Inferior parietal cortex (tissue), 1 donor: Measurements from ENCODE around the gene OSBPL2.

Experiments
- DNase-seq: peaks from one replicate; pipeline ENCODE4 v3.0.0-alpha.2; 2016; ENCODE audit errors: extremely low spot score

OSBPL2 gene

DNA sequence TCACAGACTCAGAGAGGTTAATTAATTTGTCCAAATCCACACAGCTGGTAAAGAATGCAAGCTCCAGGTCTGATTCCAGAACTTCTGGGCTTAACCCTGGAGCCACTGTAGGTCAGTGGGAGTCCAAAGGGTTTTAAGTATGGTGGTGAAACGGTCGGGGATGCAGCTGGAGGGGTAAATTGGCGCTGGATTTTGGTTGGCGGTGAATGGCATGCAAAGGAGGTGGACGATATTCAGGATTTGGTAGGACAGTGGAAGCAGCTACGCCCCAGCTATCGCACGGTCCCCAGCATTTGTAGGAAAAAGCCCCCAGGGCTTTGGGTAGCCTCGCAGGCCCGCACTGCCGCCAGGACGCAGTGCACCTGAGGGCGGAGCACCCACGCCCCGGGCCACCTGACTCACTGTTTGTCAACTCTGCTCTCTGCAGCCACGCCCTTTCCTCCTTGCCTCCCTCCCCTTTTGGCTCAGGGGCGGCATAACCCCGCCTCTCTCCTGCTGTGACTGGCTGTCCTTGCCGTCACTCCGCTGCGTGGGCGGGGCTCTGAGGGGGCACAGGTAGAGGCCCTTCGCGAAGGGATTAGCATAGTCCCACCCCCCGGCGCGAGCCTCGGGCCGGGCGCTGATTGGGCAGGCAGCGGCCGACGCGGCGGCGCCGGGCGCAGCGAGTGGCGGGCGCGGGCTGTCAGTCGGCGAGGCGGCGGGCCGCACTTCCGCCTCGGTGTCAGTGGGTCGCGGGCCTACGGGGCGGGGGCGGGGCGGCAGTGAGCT, at the start of gene OSBPL2:
Gene OSBPL2, plus strand, starts transcription at position 721 of the 768 bp plus-strand sequence. CDS start 17,664 bp downstream, outside the sequence.
- DNase-seq = peak; percentile 98

DNA sequence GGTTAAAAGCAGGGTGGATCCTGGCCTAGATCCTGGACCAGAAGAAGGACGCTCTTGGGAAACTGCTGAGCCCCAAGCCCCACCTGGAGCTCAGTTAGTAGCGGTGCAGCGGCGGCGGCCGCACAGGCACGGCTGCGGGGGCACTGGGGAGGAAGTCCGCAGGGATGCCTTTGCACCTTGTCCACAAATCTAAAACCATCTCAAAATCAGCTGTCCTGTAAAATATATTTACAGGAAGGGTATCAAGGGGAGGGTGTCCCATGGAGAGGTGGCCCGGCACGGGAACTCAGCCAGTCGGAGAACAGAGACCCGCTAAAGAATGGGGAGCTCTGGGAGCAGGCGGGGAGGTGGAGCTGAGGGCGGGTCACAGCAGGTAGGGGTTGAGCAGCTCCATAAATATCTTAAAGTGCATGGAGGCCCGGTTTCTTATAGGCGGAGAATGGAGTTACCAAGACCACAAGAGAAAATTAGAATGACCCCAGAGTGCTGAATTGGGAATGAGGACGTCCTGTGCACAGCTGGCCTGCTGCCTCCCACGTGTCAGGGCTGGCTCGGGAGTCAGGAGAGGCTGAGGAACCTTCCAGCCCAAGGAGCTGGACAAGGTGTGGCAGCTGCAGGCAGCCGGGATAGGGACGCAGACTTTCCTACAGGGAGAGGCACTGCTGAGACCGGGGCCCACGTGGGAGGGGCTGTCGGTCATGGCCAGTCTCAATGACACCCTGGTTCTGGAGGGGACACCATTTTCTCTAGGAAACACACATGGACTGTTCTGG, 47.5 kb upstream of the OSBPL2 start:
- no peak for DNase-seq

- DNase-seq = no peak
Observed at GRCh38 chr20:62191781-62192559, 46.4 kb upstream of the OSBPL2 start.

- DNase-seq = no peak
Observed at GRCh38 chr20:62192635-62193034, 45.7 kb upstream of the OSBPL2 start.

GRCh38 chr20:62193079-62194025, 45.0 kb upstream of the OSBPL2 start:
- DNase-seq = no peak

DNA sequence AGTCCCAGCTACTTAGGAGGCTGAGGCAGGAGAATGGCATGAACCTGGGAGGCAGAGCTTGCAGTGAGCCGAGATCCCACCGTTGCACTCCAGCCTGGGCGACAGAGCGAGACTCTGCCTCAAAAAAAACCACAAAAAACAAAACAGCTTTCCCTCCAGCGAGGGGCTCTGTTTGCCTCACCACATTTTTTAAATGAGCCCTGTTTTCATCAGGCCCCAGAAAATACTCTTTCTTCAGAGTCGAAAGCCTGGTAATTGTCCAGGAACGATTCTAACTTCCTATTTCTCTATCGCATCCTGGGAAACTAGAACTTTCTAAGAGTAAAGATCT, 43.3 kb upstream of the OSBPL2 start:
- no peak for DNase-seq

DNA sequence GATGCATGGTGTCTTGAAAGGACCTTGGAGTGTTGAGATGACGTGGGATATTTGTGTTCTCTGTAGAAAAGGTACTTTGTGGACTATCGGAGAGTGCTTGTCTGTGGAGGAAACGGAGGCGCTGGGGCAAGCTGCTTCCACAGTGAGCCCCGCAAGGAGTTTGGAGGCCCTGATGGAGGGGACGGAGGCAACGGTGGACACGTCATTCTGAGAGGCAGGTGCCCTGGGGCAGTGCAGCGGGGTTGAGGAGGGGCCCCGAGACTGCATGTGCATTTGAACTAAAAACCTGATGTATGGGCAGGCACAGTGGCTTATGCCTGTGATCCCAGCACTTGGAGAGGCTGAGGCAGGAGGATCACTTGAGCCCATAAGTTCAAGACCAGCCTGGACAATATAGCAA, 42.6 kb upstream of the OSBPL2 start:
- DNase-seq = no peak

GRCh38 chr20:62196286-62196685, 42.0 kb upstream of the OSBPL2 start:
- no peak for DNase-seq

GRCh38 chr20:62197311-62197710, 41.0 kb upstream of the OSBPL2 start:
- no peak for DNase-seq

- no peak for DNase-seq
Observed at GRCh38 chr20:62197801-62198200, 40.5 kb upstream of the OSBPL2 start.

GRCh38 chr20:62198496-62198895, 39.8 kb upstream of the OSBPL2 start:
- DNase-seq = no peak

DNA sequence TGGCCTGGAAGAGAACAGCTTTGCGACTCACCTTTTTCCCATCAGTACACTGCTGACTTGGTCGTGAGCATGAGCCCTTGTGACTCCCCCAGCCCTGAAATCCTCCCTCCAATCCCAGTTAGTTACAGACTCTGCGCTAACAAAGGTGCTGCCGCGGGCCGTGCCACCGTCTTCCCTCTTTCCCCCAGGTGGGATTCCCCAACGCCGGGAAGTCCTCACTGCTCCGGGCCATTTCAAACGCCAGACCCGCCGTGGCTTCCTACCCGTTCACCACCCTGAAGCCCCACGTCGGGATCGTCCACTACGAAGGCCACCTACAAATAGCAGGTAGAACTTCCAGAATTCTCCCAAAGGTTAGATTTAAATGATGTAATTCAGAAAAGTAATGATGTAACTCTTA, 39.4 kb upstream of the OSBPL2 start:
- DNase-seq = no peak

DNA sequence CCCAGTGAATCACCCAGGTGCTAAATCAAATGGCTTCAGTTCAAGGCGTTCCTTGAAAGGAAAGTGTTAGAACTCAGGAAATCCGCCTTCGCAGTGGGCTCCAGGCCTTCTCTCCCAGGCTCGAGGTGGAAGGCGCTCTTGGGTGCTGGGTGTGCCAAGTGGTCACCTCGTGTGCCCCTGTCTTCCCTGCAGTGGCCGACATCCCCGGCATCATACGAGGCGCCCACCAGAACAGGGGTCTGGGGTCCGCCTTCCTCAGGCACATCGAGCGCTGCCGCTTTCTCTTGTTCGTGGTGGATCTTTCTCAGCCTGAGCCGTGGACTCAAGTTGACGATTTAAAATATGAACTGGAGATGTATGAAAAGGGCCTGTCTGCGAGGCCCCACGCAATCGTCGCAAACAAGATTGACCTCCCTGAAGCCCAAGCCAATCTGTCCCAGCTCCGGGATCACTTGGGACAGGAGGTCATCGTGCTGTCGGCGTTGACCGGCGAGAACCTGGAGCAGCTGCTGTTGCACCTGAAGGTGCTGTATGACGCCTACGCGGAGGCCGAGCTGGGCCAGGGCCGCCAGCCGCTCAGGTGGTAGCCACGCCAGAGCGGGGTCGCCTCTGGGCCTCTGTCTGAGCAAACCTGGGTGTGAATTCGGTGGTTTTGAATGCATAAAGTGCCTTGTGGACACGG, 37.7 kb upstream of the OSBPL2 start:
- no peak for DNase-seq

DNA sequence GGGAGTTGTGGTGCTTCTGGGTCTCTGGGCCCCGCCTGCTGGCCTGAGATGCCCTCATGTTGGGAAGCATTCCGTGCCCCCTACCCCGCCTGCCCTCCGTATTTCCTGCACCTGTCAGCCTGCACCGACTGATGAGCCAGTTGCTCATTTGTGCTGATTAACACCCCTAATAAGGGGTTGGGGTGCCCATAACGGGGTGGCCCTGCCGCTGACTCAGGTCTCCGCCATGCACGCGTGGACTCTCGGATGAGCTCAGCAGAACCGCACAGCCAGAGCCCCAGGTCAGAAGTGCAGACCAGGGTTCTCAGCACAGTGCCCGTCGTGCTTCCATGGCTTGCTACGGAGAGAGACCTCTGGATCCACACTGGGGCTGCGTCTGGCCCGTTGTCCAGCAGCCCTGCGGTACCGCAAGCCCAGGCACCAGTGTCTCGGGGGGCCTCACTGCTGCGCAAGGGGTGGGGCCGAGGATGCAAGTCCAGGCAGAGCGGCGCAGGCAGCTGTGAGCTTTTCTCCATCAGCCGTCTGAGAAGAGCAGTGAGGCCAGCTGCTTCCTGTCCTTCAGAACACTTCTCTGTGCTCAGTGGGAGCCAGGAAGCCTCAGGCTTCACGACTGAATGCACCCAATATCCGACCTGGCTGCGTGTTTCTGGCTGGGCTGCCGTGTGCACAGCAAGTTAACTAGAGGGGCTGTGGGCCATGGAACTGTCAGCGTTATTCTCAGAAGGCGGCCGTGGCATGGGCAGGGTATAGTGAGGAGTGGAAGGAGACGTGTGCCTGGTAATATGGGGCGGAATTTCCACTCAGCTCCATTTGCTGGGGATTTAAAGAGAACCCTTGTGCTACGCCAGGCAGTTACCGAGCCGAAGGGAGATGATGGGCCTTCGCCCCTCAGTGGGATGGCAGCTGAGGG, 36.9 kb upstream of the OSBPL2 start:
- DNase-seq = no peak

DNA sequence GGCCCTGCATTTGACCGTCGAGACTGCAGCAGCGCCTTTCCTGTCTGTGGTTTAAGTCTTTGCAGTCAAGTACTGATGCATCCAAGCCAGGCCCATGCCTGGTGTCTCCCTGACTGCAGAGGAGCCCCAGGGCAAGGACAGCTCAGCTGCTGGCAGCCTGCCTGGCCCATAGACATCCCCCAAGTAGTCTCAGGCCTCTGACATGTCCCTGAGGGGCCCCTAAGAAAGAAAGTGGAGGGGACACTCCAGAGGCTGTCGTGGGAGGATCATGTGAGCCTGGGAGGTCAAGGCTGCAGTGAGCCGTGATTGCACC, 36.3 kb upstream of the OSBPL2 start:
- DNase-seq = no peak

DNA sequence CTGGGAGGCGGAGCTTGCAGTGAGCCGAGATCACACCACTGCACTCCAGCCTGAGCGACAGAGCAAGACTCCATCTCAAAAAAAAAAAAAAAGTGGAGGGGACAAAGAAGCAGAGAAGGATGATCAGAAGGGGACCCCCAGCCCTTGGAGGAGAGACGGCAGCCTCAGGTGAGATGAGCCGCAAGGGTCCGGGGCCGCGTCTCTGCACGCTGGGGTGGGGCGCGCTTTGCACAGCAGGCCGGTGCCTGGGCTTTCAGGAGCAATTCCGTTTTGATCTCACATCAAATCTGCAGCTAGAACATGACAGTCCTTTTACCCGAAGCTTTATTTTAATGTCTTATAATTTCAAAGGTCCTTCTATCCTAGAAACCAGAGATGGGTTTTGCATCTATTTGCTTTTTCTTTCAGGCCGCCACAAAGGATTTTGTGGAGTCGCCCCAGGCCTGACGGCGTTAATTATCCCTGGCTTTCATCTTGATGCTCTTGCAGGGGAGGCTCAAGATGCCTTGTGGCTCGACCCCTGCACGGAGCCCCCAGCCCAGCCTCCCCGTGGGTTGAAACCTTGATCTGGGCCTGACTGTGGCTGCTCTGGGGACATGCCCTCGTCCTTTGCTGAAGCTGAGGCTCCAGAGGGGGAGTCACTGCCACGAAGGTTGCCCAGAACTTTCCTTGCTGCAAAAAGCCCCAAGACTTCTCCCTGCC, 35.5 kb upstream of the OSBPL2 start:
- DNase-seq = no peak

- no peak for DNase-seq
Observed at GRCh38 chr20:62203378-62204030, 34.8 kb upstream of the OSBPL2 start.

- DNase-seq = no peak
Observed at GRCh38 chr20:62205618-62206387, 32.5 kb upstream of the OSBPL2 start.
